Measurements from ENCODE around the gene PTPRF.

The PTPRF gene

GRCh38 chr1:43651902-43652301, 121.2 kb downstream of the PTPRF start:
- peaks cover 17% of the 10 kb centered on the region for H3K36me3 ChIP-seq
- no peak for TF ChIP-seq CTCF (IDR thresholded peaks at IDR 0.05; ENCODE audit: low read depth, low read length)
- peak overlapping the region; percentile 94 for H3K4me3 ChIP-seq (ENCODE audit: low read depth, low read length)
- no peaks in the 10 kb centered on the region for H3K27me3 ChIP-seq
- H3K4me1 ChIP-seq = no peaks in the 10 kb centered on the region
- H3K9me3 ChIP-seq = no peaks in the 10 kb centered on the region
- DNase-seq = no peak

DNA sequence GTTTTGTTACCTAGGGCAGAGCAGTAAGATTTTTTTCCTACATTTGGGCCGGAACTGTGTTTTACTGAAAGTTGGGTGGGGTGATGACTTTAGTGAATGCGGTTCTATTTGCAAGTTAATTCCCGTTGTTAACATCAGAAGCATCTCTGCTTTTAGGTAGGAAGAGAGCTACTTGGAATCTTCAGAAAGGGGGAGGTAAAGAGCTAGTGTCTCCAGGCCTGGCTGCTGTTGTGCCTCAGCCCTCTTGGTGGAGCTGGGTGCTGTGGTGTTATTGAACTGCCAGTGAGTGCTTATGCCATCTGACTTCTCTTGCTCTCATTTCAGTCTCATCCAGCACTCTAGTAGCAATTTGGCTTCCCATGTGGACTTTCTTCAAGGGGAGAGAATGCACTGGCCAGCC, 122.7 kb downstream of the PTPRF start:
- no peaks in the 10 kb centered on the region for H3K9me3 ChIP-seq
- no peak overlapping the region for H3K4me3 ChIP-seq (ENCODE audit: low read depth, low read length)
- H3K36me3 ChIP-seq = peaks cover 17% of the 10 kb centered on the region
- peak; percentile 12 for DNase-seq
- H3K4me1 ChIP-seq = no peaks in the 10 kb centered on the region
- peak; percentile 31 for TF ChIP-seq CTCF (IDR thresholded peaks at IDR 0.05; ENCODE audit: low read depth, low read length)
- H3K27me3 ChIP-seq = no peaks in the 10 kb centered on the region

GRCh38 chr1:43653893-43654292, 123.2 kb downstream of the PTPRF start:
- no peak overlapping the region for H3K4me3 ChIP-seq (ENCODE audit: low read depth, low read length)
- no peak for TF ChIP-seq CTCF (IDR thresholded peaks at IDR 0.05; ENCODE audit: low read depth, low read length)
- H3K4me1 ChIP-seq = no peaks in the 10 kb centered on the region

GRCh38 chr1:43655953-43656352, 125.3 kb downstream of the PTPRF start:
- Histone ChIP-seq H3K27me3 (no peaks in the 10 kb centered on the region), H3K9me3 (no peaks in the 10 kb centered on the region), H3K4me1 (no peaks in the 10 kb centered on the region), H3K4me3 (ENCODE audit: low read depth, low read length) (no peak overlapping the region), H3K36me3 (peaks cover 17% of the 10 kb centered on the region)
- DNase-seq = no peak
- no peak for TF ChIP-seq CTCF (IDR thresholded peaks at IDR 0.05; ENCODE audit: low read depth, low read length)

More at GRCh38 chr1:43653893-43654292, 123.2 kb downstream of the PTPRF start:
- peaks cover 17% of the 10 kb centered on the region for H3K36me3 ChIP-seq
- no peak for DNase-seq
- H3K27me3 ChIP-seq = no peaks in the 10 kb centered on the region
- H3K9me3 ChIP-seq = no peaks in the 10 kb centered on the region

DNA sequence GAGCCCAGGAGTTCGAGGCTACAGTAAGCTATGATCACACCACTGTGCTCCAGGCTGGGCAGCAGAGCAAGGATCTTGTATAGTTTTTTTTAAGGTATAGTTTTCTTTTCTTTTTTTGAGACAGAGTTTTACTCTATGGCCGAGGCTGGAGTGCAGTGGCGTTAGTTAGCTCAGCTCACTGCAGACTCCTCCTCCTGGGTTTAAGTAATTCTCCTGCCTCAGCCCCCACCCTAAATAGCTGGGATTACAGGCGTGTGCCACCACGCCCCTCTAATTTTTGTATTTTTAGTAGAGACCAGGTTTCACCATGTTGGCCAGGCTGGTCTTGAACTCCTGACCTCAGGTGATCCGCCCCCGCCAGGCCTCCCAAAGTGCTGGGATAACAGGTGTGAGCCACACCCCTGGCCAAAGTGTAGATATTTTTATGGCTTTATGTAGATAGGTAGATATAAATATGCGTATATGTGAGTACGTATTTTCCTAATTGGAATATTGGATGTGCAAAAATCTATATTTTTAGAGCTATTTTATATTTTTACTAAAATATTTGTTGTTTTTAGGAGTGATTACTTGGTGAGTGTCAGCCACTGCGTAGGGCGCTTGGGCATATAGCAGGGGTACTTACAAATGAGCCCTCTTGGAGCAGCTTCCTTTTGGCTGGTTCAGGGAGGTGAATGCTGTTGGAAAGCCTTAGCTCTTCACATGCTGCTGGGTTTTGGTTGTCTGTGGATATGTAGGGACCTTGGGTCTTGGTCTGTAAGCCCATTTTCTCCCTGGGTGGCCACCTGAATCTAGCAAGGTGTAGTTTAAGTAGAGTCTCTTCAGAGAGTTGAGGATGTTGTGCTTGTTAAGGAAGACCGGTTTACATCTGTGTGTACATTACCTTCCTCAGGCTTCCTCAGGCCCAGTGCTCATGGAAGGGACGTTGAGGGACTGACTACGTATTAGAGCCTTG, 128.8 kb downstream of the PTPRF start:
- TF ChIP-seq CTCF (IDR thresholded peaks at IDR 0.05; ENCODE audit: low read depth, low read length) = no peak
- H3K4me1 ChIP-seq = no peaks in the 10 kb centered on the region
- no peaks in the 10 kb centered on the region for H3K9me3 ChIP-seq
- no peak for DNase-seq
- no peaks in the 10 kb centered on the region for H3K27me3 ChIP-seq
- peaks cover 18% of the 10 kb centered on the region for H3K36me3 ChIP-seq
- H3K4me3 ChIP-seq (ENCODE audit: low read depth, low read length) = no peak overlapping the region

- TF ChIP-seq CTCF (IDR thresholded peaks at IDR 0.05; ENCODE audit: low read depth, low read length) = no peak
- peaks cover 14% of the 10 kb centered on the region for H3K36me3 ChIP-seq
- no peaks in the 10 kb centered on the region for H3K27me3 ChIP-seq
- no peaks in the 10 kb centered on the region for H3K4me1 ChIP-seq
- no peak for DNase-seq
- H3K4me3 ChIP-seq (ENCODE audit: low read depth, low read length) = no peak overlapping the region
- no peaks in the 10 kb centered on the region for H3K9me3 ChIP-seq
Measured at GRCh38 chr1:43660355-43660754, 129.7 kb downstream of the PTPRF start.

All from BE2C (cell line).